Spinal cord (tissue), 10 donors: ENCODE results near the gene TRIM49C. TPM values are rescaled to one million over a fixed set of nuclear protein-coding genes. Genes with fewer than 3 reads are reported as not detected.
"Not testable (repeated sequence)": the region's sequence is repeated elsewhere in the genome, so short reads cannot be mapped to it uniquely, and the experiment has no call there.

Experiments used
- DNase-seq, 6 donors: peaks; one replicate each; pipeline versions ENCODE4 v3.0.0 to v3.0.0-alpha.2; 2013 to 2015; ENCODE audit warnings: low spot score in 6 of 6, low read depth in 4 of 6
- H3K27ac ChIP-seq: one replicate; pipeline ENCODE4 v1.5.1; 2013; ENCODE audit warnings: low read depth, low read length, control low read depth
- H3K27me3 ChIP-seq: one replicate; pipeline ENCODE4 v1.6.1; 2013; ENCODE audit warnings: low read length; ENCODE audit not compliant: control insufficient read depth, insufficient read depth
- H3K36me3 ChIP-seq: one replicate; pipeline ENCODE4 v1.6.1; 2013; ENCODE audit warnings: low read length; ENCODE audit not compliant: control insufficient read depth, insufficient read depth
- H3K4me1 ChIP-seq: one replicate; pipeline ENCODE4 v1.6.1; 2013; ENCODE audit warnings: low read length; ENCODE audit not compliant: control insufficient read depth, insufficient read depth
- H3K4me3 ChIP-seq: one replicate; pipeline ENCODE4 v1.5.1; 2013; ENCODE audit warnings: low read depth, low read length, control low read depth
- H3K9me3 ChIP-seq: one replicate; pipeline ENCODE4 v1.6.1; 2013; ENCODE audit warnings: low read length; ENCODE audit not compliant: control insufficient read depth, insufficient read depth
- WGBS: methylation state at CpG from one replicate; pipeline ENCODE4 v1.1.5; 2013; ENCODE audit warnings: missing lambda C conversion rate; ENCODE audit not compliant: insufficient coverage; 5-methylcytosine and 5-hydroxymethylcytosine counted together
- long read RNA-seq, 4 donors: transcript quantifications; one replicate each; lab custom pipeline, GENCODE V29; 2026
- polyA plus RNA-seq, 2 donors: library from polyadenylated mRNA; unstranded; fragments of 120-200 nt; gene quantifications; one replicate each; pipeline ENCODE4 v1.2.1, GENCODE V29; 2013; ENCODE audit not compliant: insufficient read length in 2 of 2
- small RNA-seq: library from RNA; depleted of rRNA; stranded (forward); fragments of <200 nt; gene quantifications from one replicate; pipeline ENCODE3, GENCODE V24; 2014; ENCODE audit warnings: low replicate concordance
- total RNA-seq, 2 donors: library from RNA; depleted of rRNA in 1 of 2; stranded (reverse); fragments of 120-200 nt in 1 of 2; fragments of >200 nt in 1 of 2; gene quantifications; one replicate each; pipeline versions ENCODE4 v1.2.3 to v1.2.4, GENCODE V29; 2013 to 2014
- donor health status: healthy.

Gene TRIM49C, protein sequence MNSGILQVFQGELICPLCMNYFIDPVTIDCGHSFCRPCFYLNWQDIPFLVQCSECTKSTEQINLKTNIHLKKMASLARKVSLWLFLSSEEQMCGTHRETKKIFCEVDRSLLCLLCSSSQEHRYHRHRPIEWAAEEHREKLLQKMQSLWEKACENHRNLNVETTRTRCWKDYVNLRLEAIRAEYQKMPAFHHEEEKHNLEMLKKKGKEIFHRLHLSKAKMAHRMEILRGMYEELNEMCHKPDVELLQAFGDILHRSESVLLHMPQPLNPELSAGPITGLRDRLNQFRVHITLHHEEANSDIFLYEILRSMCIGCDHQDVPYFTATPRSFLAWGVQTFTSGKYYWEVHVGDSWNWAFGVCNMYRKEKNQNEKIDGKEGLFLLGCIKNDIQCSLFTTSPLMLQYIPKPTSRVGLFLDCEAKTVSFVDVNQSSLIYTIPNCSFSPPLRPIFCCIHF
- total RNA-seq (under 1 TPM in 1 of 2 donors, not detected in 1; 0.10 TPM), polyA plus RNA-seq (not detected)
- long read RNA-seq, donor 1 = 0 reads
- long read RNA-seq, donor 2 = 0 reads
- long read RNA-seq, donor 3 = 0 reads
- long read RNA-seq, donor 4 = 0 reads

DNA sequence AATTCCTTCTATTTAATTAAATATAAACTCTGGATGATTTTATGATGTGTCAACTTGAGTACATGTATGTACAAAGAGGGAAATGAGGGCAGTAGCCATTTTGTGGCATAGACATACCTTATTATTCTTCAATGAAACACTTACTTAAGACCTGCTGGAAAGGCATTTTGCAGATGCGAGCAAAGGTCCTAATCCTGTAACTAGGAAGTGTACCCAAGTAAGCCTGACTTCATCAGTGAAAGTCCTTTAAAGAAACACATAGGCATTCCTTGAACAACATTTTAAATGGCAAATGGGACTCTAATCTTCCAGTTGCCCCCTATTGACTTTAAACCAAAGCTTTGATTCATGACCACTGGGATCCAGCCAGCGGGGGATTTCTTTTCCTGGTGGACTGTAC is at the start of gene TRIM49C:
TRIM49C (plus strand) TSS at position 301 of the 400 bp plus-strand sequence. CDS start 4,106 bp downstream, outside the sequence.
- not testable (repeated sequence) for H3K4me1 ChIP-seq, H3K9me3 ChIP-seq, H3K36me3 ChIP-seq, H3K27me3 ChIP-seq, H3K4me3 ChIP-seq, H3K27ac ChIP-seq, DNase-seq
- WGBS = no CpG with 5 or more reads among the region's 2 CpGs

DNA sequence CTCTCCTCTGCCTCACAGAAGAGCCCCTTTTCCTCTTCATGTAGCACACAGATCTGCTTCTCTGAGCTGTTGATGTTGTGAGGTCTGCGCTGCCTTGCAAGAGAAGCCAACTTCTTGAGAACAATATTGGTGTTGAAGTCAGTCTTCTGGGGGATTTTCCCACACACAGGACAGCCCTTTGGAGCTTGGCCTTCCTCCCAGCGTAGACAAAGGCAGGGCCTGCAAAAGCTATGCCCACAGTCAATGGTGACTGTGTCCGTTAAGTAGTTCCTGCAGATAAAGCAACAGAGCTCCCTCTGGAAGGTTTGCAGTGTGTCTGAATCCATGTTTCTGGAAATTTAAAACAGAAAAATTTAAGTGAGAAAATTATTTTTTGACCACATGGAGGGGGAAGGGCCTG is 6.7 kb upstream of the TRIM49C start:
- WGBS = no CpG with 5 or more reads among the region's 3 CpGs
- H3K9me3 ChIP-seq, H3K27ac ChIP-seq, H3K4me3 ChIP-seq, H3K4me1 ChIP-seq, DNase-seq, H3K36me3 ChIP-seq, H3K27me3 ChIP-seq: not testable (repeated sequence)

DNA sequence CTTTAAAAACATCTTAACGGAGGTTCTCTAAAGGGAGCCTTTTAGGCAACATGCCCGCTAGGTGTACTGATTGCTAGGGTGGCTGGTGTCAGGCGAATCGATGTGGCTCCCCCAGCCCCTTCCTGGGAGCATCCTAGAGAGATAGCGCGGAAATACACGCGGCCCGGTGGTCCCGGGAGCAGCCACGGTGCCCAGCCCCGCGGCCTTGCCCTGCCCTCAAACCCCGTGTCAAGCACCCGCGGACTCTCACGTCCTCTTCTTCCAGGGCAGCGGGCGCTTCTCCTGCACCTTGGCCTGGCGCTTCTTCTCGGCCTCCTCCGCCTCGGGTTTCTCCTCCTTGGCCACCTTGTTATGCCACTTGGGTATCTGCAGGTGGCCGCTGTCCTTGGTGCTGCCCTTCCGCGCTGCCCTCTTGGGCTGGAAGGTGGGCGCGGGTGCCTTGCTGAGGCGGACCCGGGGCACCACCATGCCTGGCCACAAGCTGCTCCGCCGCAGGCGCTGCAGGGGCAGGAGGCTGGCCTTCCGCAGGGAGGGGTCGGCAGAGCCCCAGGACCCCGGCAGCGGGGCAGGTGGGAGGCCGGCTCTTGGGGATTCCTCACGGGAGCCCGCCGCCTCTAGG is 20.8 kb downstream of the TRIM49C start:
- H3K4me1 ChIP-seq, H3K27me3 ChIP-seq, H3K27ac ChIP-seq, H3K9me3 ChIP-seq, H3K36me3 ChIP-seq, H3K4me3 ChIP-seq, DNase-seq: not testable (repeated sequence)
- WGBS = no CpG with 5 or more reads among the region's 41 CpGs

DNA sequence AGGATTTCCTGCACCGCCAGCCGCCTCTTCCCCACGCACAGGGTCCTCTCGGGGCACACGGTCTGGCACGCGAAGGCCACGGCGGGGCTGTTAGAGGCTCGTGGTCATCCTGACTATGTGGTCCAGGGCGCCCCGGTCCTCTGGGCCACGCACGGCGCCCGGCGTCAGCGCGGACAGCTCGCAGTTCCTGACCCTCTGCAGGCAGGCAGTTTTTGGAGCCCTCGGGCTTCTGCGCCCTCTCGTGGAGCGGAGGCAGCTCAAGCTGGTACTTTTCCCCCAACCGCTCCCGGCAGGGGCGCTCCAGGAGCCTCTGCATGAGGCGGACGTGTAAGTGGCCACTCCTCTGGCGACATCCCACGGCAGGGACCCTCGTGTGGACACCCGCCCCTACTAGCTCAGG is 21.4 kb downstream of the TRIM49C start:
- H3K27ac ChIP-seq, H3K4me3 ChIP-seq, H3K4me1 ChIP-seq, H3K27me3 ChIP-seq, H3K36me3 ChIP-seq, H3K9me3 ChIP-seq, DNase-seq: not testable (repeated sequence)
- WGBS = no CpG with 5 or more reads among the region's 33 CpGs

DNA sequence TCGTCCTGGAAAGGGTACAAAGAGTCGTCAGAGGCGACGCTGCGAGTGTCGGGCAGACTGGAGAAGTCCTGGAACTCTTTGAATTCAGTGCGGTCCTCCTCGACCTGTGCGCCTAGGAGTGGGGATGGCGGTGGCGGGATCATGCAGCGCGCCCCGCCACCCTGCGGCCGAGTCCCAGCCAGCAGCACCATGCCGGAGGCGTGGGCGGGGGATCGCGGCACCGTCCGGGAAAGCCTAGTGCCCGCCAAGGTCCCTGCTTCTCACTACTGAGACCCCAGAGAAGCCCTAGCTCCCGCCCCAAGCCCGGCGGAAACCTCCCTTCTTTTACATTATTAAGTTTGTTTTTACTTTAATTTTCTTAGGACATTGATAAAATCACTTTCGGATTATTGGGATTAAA is 22.6 kb downstream of the TRIM49C start:
- DNase-seq, H3K4me3 ChIP-seq, H3K4me1 ChIP-seq, H3K36me3 ChIP-seq, H3K27ac ChIP-seq, H3K9me3 ChIP-seq, H3K27me3 ChIP-seq: not testable (repeated sequence)
- WGBS = no CpG with 5 or more reads among the region's 28 CpGs

DNA sequence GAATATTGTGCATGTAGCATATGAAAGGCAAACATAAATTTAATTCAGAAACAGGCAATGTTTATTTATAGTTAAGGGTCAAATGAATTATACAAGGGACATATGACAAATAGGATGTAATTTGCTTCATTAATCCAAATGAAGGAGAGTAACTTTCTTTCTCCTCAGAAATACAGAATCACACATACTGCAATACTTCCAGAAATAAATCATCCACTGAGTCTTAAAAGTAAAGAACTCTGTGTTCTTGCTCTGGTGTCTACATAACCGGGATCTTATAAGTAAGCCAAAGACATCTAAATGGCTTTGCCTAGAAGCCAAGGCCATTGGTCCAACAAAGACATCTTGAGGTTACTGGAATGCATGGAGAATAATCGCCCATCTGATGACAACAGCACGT is 54.7 kb downstream of the TRIM49C start, which contains the start of gene UBTFL1:
UBTFL1 (plus strand) TSS at position 301 of the 400 bp plus-strand sequence; CDS start at position 301, 0 bp downstream.
- DNase-seq, H3K36me3 ChIP-seq: not testable (repeated sequence)
- WGBS = no CpG with 5 or more reads among the region's 3 CpGs

DNA sequence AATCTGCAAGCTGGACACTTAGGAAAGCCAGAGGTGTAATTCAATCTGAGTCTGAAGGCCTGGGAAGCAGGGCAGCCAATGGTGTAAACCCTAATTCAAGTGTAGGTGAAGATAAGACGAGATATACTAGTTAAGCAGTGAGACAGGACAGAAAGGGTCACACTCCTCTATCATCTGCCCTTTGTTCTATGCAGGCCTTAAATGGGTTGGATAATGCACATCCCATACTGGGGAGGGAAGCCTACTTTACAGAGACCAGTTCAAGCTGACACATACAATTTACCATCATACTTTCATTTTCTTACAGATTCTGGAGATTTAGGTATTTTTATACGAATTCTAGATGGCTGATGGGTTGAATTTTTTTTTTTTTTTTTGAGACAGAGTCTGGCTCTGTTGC is 57.8 kb downstream of the TRIM49C start:
- H3K36me3 ChIP-seq, H3K4me1 ChIP-seq, H3K9me3 ChIP-seq, H3K4me3 ChIP-seq, H3K27ac ChIP-seq, DNase-seq, H3K27me3 ChIP-seq: not testable (repeated sequence)
- WGBS = no CpG with 5 or more reads among the region's 2 CpGs

More for the DNA sequence above, 54.7 kb downstream of the TRIM49C start, which contains the start of gene UBTFL1:
- not testable (repeated sequence) for H3K9me3 ChIP-seq, H3K27me3 ChIP-seq, H3K4me1 ChIP-seq, H3K27ac ChIP-seq, H3K4me3 ChIP-seq

Small RNA genes lying within 50 kb of the gene (small RNA-seq; reads per million reads assigned to genes)
- gene AP000827.1 = not detected

Other genes starting within 250 kb of the TRIM49C start
- not detected for gene TRIM49, start 222.5 kb upstream of the TRIM49C start, total RNA-seq
- gene TRIM49, start 222.5 kb upstream of the TRIM49C start, polyA plus RNA-seq = not detected
- not detected for gene TRIM64B, start 152.6 kb upstream of the TRIM49C start, total RNA-seq
- gene TRIM64B, start 152.6 kb upstream of the TRIM49C start, polyA plus RNA-seq = under 1 TPM in 1 of 2 donors, not detected in 1; 0.09 TPM
- not detected for gene TRIM49D1, start 108.9 kb upstream of the TRIM49C start, total RNA-seq
- not detected for gene TRIM49D1, start 108.9 kb upstream of the TRIM49C start, polyA plus RNA-seq
- not detected for gene TRIM49D2, start 107.0 kb upstream of the TRIM49C start, total RNA-seq
- not detected for gene TRIM49D2, start 107.0 kb upstream of the TRIM49C start, polyA plus RNA-seq
- not detected for gene TRIM64, start 65.1 kb upstream of the TRIM49C start, total RNA-seq
- not detected for gene TRIM64, start 65.1 kb upstream of the TRIM49C start, polyA plus RNA-seq
- not detected for gene UBTFL1, start 54.8 kb downstream of the TRIM49C start, total RNA-seq
- gene UBTFL1, start 54.8 kb downstream of the TRIM49C start, polyA plus RNA-seq = not detected
- 10 to 100 TPM; 20.3 to 28.1 TPM for gene NAALAD2, start 103.6 kb downstream of the TRIM49C start, total RNA-seq
- gene NAALAD2, start 103.6 kb downstream of the TRIM49C start, polyA plus RNA-seq = 10 to 100 TPM; 21.8 to 23.7 TPM
- gene CHORDC1, start 191.9 kb downstream of the TRIM49C start, total RNA-seq = 10 to 100 TPM; 35.0 to 69.9 TPM
- gene CHORDC1, start 191.9 kb downstream of the TRIM49C start, polyA plus RNA-seq = 10 to 100 TPM; 52.7 to 62.1 TPM